Muscle layer of colon (tissue), 2 donors: ENCODE results near the gene PIPOX.

Experiments
- H3K27ac ChIP-seq: one replicate; pipeline ENCODE4 v1.7.0; 2013; ENCODE audit warnings: low read depth, mild to moderate bottlenecking, low read length, moderate library complexity
- H3K27me3 ChIP-seq, 2 donors: one replicate each; pipeline ENCODE4 v1.7.0; 2013; ENCODE audit warnings: low read length in 2 of 2, mild to moderate bottlenecking in 2 of 2; ENCODE audit not compliant: insufficient read depth in 2 of 2, control insufficient read depth in 1 of 2
- H3K36me3 ChIP-seq: one replicate; pipeline ENCODE4 v1.7.0; 2013; ENCODE audit warnings: mild to moderate bottlenecking, low read length; ENCODE audit not compliant: insufficient read depth
- H3K4me1 ChIP-seq: one replicate; pipeline ENCODE4 v1.7.0; 2013; ENCODE audit warnings: mild to moderate bottlenecking, low read length; ENCODE audit not compliant: insufficient read depth
- H3K4me3 ChIP-seq, 2 donors: one replicate each; pipeline ENCODE4 v1.7.0; 2013; ENCODE audit warnings: low read length in 2 of 2, low read depth in 1 of 2, mild to moderate bottlenecking in 1 of 2, moderate library complexity in 1 of 2
- H3K9ac ChIP-seq: one replicate; pipeline ENCODE4 v1.7.0; 2013; ENCODE audit warnings: low read length
- H3K9me3 ChIP-seq: one replicate; pipeline ENCODE4 v1.7.0; 2013; ENCODE audit warnings: mild to moderate bottlenecking, low read length
- donor health status: abdominal sarcoma.
- donor health status: Adenocarcinoma of cecum.

Gene PIPOX

GRCh38 chr17:29069526-29070041 is 26.6 kb downstream of the PIPOX start:
- no peaks in the 10 kb centered on the region for H3K9me3 ChIP-seq
- no peaks in the 10 kb centered on the region for H3K36me3 ChIP-seq
- H3K4me3 ChIP-seq, result no peak overlapping the region
- H3K27me3 ChIP-seq, result peaks cover 0 to 5% of the 10 kb centered on the region in 2 donors
- no peak overlapping the region for H3K9ac ChIP-seq
- no peaks in the 10 kb centered on the region for H3K4me1 ChIP-seq
- no peak overlapping the region for H3K27ac ChIP-seq

GRCh38 chr17:29070308-29070707 is 27.4 kb downstream of the PIPOX start:
- Histone ChIP-seq H3K4me1 (no peaks in the 10 kb centered on the region), H3K9me3 (no peaks in the 10 kb centered on the region), H3K4me3 (no peak overlapping the region), H3K27me3 (peaks cover 0 to 5% of the 10 kb centered on the region in 2 donors), H3K9ac (no peak overlapping the region), H3K36me3 (no peaks in the 10 kb centered on the region), H3K27ac (no peak overlapping the region)

- no peak overlapping the region for H3K9ac ChIP-seq
- H3K27me3 ChIP-seq, result peaks cover 0 to 4% of the 10 kb centered on the region in 2 donors
- no peaks in the 10 kb centered on the region for H3K9me3 ChIP-seq
- H3K27ac ChIP-seq, result no peak overlapping the region
- no peaks in the 10 kb centered on the region for H3K4me1 ChIP-seq
- no peak overlapping the region for H3K4me3 ChIP-seq
- H3K36me3 ChIP-seq, result no peaks in the 10 kb centered on the region
Measured at GRCh38 chr17:29070781-29071180, 27.8 kb downstream of the PIPOX start.

GRCh38 chr17:29071303-29071702 is 28.4 kb downstream of the PIPOX start:
- H3K27ac ChIP-seq, result no peak overlapping the region
- H3K4me3 ChIP-seq, result no peak overlapping the region
- H3K4me1 ChIP-seq, result no peaks in the 10 kb centered on the region
- no peaks in the 10 kb centered on the region for H3K9me3 ChIP-seq
- no peak overlapping the region for H3K9ac ChIP-seq
- H3K27me3 ChIP-seq, result no peaks in the 10 kb centered on the region
- no peaks in the 10 kb centered on the region for H3K36me3 ChIP-seq

- no peaks in the 10 kb centered on the region for H3K4me1 ChIP-seq
- H3K27me3 ChIP-seq, result no peaks in the 10 kb centered on the region
- H3K9ac ChIP-seq, result no peak overlapping the region
- peaks cover 8% of the 10 kb centered on the region for H3K36me3 ChIP-seq
- no peak overlapping the region for H3K4me3 ChIP-seq
- no peaks in the 10 kb centered on the region for H3K9me3 ChIP-seq
- no peak overlapping the region for H3K27ac ChIP-seq
Measured at GRCh38 chr17:29073045-29073444, 30.1 kb downstream of the PIPOX start.

GRCh38 chr17:29073520-29073919 is 30.6 kb downstream of the PIPOX start:
- Histone ChIP-seq H3K4me1 (no peaks in the 10 kb centered on the region), H3K36me3 (peaks cover 13% of the 10 kb centered on the region), H3K27ac (no peak overlapping the region), H3K9me3 (no peaks in the 10 kb centered on the region), H3K27me3 (no peaks in the 10 kb centered on the region), H3K9ac (no peak overlapping the region), H3K4me3 (no peak overlapping the region)

- no peak overlapping the region for H3K27ac ChIP-seq
- H3K4me1 ChIP-seq, result no peaks in the 10 kb centered on the region
- no peaks in the 10 kb centered on the region for H3K27me3 ChIP-seq
- peaks cover 15% of the 10 kb centered on the region for H3K36me3 ChIP-seq
- H3K9me3 ChIP-seq, result no peaks in the 10 kb centered on the region
- no peak overlapping the region for H3K4me3 ChIP-seq
- H3K9ac ChIP-seq, result no peak overlapping the region
Measured at GRCh38 chr17:29074488-29074887, 31.5 kb downstream of the PIPOX start.

GRCh38 chr17:29076087-29076486 is 33.1 kb downstream of the PIPOX start:
- Histone ChIP-seq H3K9ac (no peak overlapping the region), H3K27ac (no peak overlapping the region), H3K27me3 (no peaks in the 10 kb centered on the region), H3K4me1 (no peaks in the 10 kb centered on the region), H3K4me3 (no peak overlapping the region), H3K9me3 (no peaks in the 10 kb centered on the region), H3K36me3 (peaks cover 16% of the 10 kb centered on the region)

GRCh38 chr17:29076722-29077121 is 33.8 kb downstream of the PIPOX start:
- Histone ChIP-seq H3K4me3 (no peak overlapping the region), H3K9me3 (no peaks in the 10 kb centered on the region), H3K4me1 (no peaks in the 10 kb centered on the region), H3K36me3 (peaks cover 22% of the 10 kb centered on the region), H3K9ac (no peak overlapping the region), H3K27ac (no peak overlapping the region), H3K27me3 (no peaks in the 10 kb centered on the region)

- Histone ChIP-seq H3K9me3 (no peaks in the 10 kb centered on the region), H3K27me3 (no peaks in the 10 kb centered on the region), H3K27ac (no peak overlapping the region), H3K4me1 (no peaks in the 10 kb centered on the region), H3K9ac (no peak overlapping the region), H3K36me3 (peaks cover 28% of the 10 kb centered on the region), H3K4me3 (no peak overlapping the region)
Measured at GRCh38 chr17:29077320-29077719, 34.4 kb downstream of the PIPOX start.

- no peaks in the 10 kb centered on the region for H3K27me3 ChIP-seq
- peaks cover 34% of the 10 kb centered on the region for H3K36me3 ChIP-seq
- H3K4me1 ChIP-seq, result no peaks in the 10 kb centered on the region
- no peak overlapping the region for H3K27ac ChIP-seq
- no peaks in the 10 kb centered on the region for H3K9me3 ChIP-seq
- no peak overlapping the region for H3K9ac ChIP-seq
- no peak overlapping the region for H3K4me3 ChIP-seq
Measured at GRCh38 chr17:29078183-29079045, 35.5 kb downstream of the PIPOX start.

- H3K36me3 ChIP-seq, result peaks cover 38% of the 10 kb centered on the region
- no peak overlapping the region for H3K4me3 ChIP-seq
- H3K9me3 ChIP-seq, result no peaks in the 10 kb centered on the region
- peaks cover 5% of the 10 kb centered on the region for H3K4me1 ChIP-seq
- no peak overlapping the region for H3K27ac ChIP-seq
- H3K27me3 ChIP-seq, result no peaks in the 10 kb centered on the region
- no peak overlapping the region for H3K9ac ChIP-seq
Measured at GRCh38 chr17:29079433-29079832, 36.5 kb downstream of the PIPOX start.
